ENCODE measurements around the gene TMEM255B.
"Not testable (repeated sequence)": the region's sequence is repeated elsewhere in the genome, so short reads cannot be mapped to it uniquely, and the experiment has no call there.

GRCh38 chr13:113745500-113746142 lies 13.4 kb upstream of the TMEM255B start:
- TF ChIP-seq CTCF, POLR2A (IDR thresholded peaks at IDR 0.05): not testable (repeated sequence)
